SK-N-SH (cell line): Measurements from ENCODE around the gene PKM. TPM values are rescaled to one million over a fixed set of nuclear protein-coding genes. Genes with fewer than 3 reads are reported as not detected.

Experiments used
- CTCF ChIA-PET: fragments of 300-600, 350-600 bp; formaldehyde crosslinking; extraction: SDS; loops from one replicate; lab custom pipeline; 2021; lab: Yijun Ruan, JAX
- POLR2A ChIA-PET: fragments of 350-600 bp; sonication (Branson Sonifier 250); formaldehyde crosslinking; extraction: SDS; loops from one replicate; lab custom pipeline; 2020; ENCODE audit warnings: antibody characterized with exemption, inconsistent platforms; lab: Yijun Ruan, JAX
- DNase-seq: peaks from one replicate; pipeline ENCODE4 v3.0.0; 2012
- H2AFZ ChIP-seq: fragments of 200-600 bp; sonication (generic); 2 replicates; pipeline ENCODE4 v1.8.1; 2016; ENCODE audit warnings: antibody characterized with exemption, mild to moderate bottlenecking, low read depth
- H3F3A ChIP-seq: fragments of 200-600 bp; sonication (generic); replicated peaks from 2 replicates; pipeline ENCODE3; 2016; ENCODE audit warnings: antibody characterized with exemption, mild to moderate bottlenecking; ENCODE audit not compliant: insufficient read depth
- H3K27ac ChIP-seq, 2 experiments: fragments of 200-500 bp in 1 of 2; fragments of 200-600 bp in 1 of 2; sonication (Bioruptor generic) in 1 of 2; sonication (generic), shearing (Covaris generic) in 1 of 2; 2 replicates each; pipeline versions ENCODE4 v1.5.1 to v1.6.1; 2014 to 2016; ENCODE audit warnings: low read depth in 2 of 2, inconsistent platforms in 1 of 2, low read length in 1 of 2, mild to moderate bottlenecking in 1 of 2, mixed read lengths in 1 of 2
- H3K27me3 ChIP-seq: fragments of 200-600 bp; sonication (generic), shearing (Covaris generic); 2 replicates; pipeline ENCODE4 v1.6.1; 2016; ENCODE audit warnings: mixed run types; ENCODE audit not compliant: insufficient read depth
- H3K36me3 ChIP-seq, 2 experiments: fragments of 200-500 bp in 1 of 2; fragments of 200-600 bp in 1 of 2; sonication (Bioruptor generic) in 1 of 2; sonication (generic) in 1 of 2; replicated peaks in 1 of 2; 2 replicates each; pipeline versions ENCODE3 to v1.5.1; 2014 to 2016; ENCODE audit warnings: low read length in 1 of 2, mild to moderate bottlenecking in 1 of 2; ENCODE audit not compliant: insufficient read depth in 2 of 2, control insufficient read depth in 1 of 2
- H3K4me1 ChIP-seq, 2 experiments: fragments of 200-500 bp in 1 of 2; fragments of 200-600 bp in 1 of 2; sonication (Bioruptor generic) in 1 of 2; sonication (generic), shearing (Covaris generic) in 1 of 2; 2 replicates each; pipeline versions ENCODE4 v1.5.1 to v1.6.1; 2014 to 2016; ENCODE audit warnings: low read depth in 1 of 2, low read length in 1 of 2, mixed run types in 1 of 2; ENCODE audit not compliant: insufficient read depth in 2 of 2, control insufficient read depth in 1 of 2
- H3K4me2 ChIP-seq: fragments of 200-600 bp; sonication (generic), shearing (Covaris generic); 2 replicates; pipeline ENCODE4 v1.6.1; 2017; ENCODE audit warnings: mixed run types
- H3K4me3 ChIP-seq, 2 experiments: fragments of 200-500 bp in 1 of 2; fragments of 200-600 bp in 1 of 2; sonication (Bioruptor generic) in 1 of 2; sonication (generic), shearing (Covaris generic) in 1 of 2; 2 replicates each; pipeline versions ENCODE4 v1.5.1 to v1.8.1; 2014 to 2016; ENCODE audit warnings: low read depth in 2 of 2, inconsistent platforms in 1 of 2, low read length in 1 of 2, mild to moderate bottlenecking in 1 of 2, mixed read lengths in 1 of 2, moderate library complexity in 1 of 2
- H3K79me2 ChIP-seq: fragments of 200-600 bp; sonication (generic); 2 replicates; pipeline ENCODE4 v1.8.1; 2017; ENCODE audit warnings: mild to moderate bottlenecking; ENCODE audit not compliant: insufficient read depth
- H3K9ac ChIP-seq: fragments of 200-600 bp; sonication (generic); 2 replicates; pipeline ENCODE4 v1.6.1; 2017; ENCODE audit warnings: mixed run types
- H3K9me2 ChIP-seq: fragments of 200-600 bp; sonication (generic); 2 replicates; pipeline ENCODE4 v1.6.1; 2017; ENCODE audit warnings: mixed run types
- H3K9me3 ChIP-seq: fragments of 200-600 bp; sonication (generic); 2 replicates; pipeline ENCODE4 v1.6.1; 2017; ENCODE audit warnings: mixed run types, mild to moderate bottlenecking, moderate library complexity
- H4K20me1 ChIP-seq: fragments of 200-600 bp; sonication (generic); 2 replicates; pipeline ENCODE4 v1.6.1; 2017; ENCODE audit warnings: mild to moderate bottlenecking, mixed run types; ENCODE audit not compliant: insufficient read depth
- FOSL2 ChIP-seq: IDR thresholded peaks from 2 replicates; pipeline ENCODE4 v1.4.0; 2012; ENCODE audit warnings: low read depth, mild to moderate bottlenecking, moderate library complexity, borderline replicate concordance
- JUND ChIP-seq: IDR thresholded peaks from 2 replicates; pipeline ENCODE4 v1.4.0; 2012
- NFIC ChIP-seq: IDR thresholded peaks from 2 replicates; pipeline ENCODE4 v1.4.0; 2012; ENCODE audit warnings: borderline replicate concordance
- RAD21 ChIP-seq: IDR thresholded peaks from 2 replicates; pipeline ENCODE4 v1.6.1; 2012; ENCODE audit warnings: mild to moderate bottlenecking, low read length
- RCOR1 ChIP-seq: fragments of 150-350 bp; IDR thresholded peaks from 2 replicates; pipeline ENCODE4 v1.6.1; 2017; ENCODE audit warnings: antibody characterized with exemption, low read length
- RXRA ChIP-seq: IDR thresholded peaks from 2 replicates; pipeline ENCODE4 v1.4.0; 2012; ENCODE audit warnings: low read depth, mild to moderate bottlenecking, borderline replicate concordance
- SIN3A ChIP-seq: IDR thresholded peaks from 2 replicates; pipeline ENCODE4 v1.6.1; 2012; ENCODE audit warnings: low read depth, mild to moderate bottlenecking, low read length, moderate library complexity, borderline replicate concordance
- USF2 ChIP-seq: fragments of 150-350 bp; IDR thresholded peaks from 2 replicates; pipeline ENCODE4 v1.6.1; 2017; ENCODE audit warnings: antibody characterized with exemption, low read length, low read depth, borderline replicate concordance
- ZBTB33 ChIP-seq: IDR thresholded peaks from 2 replicates; pipeline ENCODE4 v1.4.0; 2012; ENCODE audit warnings: low read depth, borderline replicate concordance
- WGBS: methylation state at CpG from one replicate; pipeline ENCODE4 v1.1.6; 2017; ENCODE audit warnings: low lambda C conversion rate; 5-methylcytosine and 5-hydroxymethylcytosine counted together
- polyA plus RNA-seq, 3 experiments: library from polyadenylated mRNA; depleted of rRNA; stranded (reverse); fragments of >200 nt; gene quantifications; 2 replicates each; pipeline ENCODE4 v1.2.3, GENCODE V29; 2012
- TF ChIP-seq, protein P1 (sequence below): IDR thresholded peaks from 2 replicates; pipeline ENCODE4; 2012
- TF ChIP-seq, protein P2 (sequence below): IDR thresholded peaks from 2 replicates; pipeline ENCODE4 v1.6.1; 2012; ENCODE audit warnings: mild to moderate bottlenecking, low read depth, low read length, moderate library complexity

The PKM gene
- polyA plus RNA-seq, 1 of the 3 experiments (the other 2 are of a cell fraction), result 1,453 TPM

GRCh38 chr15:72170691-72171090 lies 60.3 kb downstream of the PKM start (continued):
- no peak for TF ChIP-seq ZBTB33
- no peak for TF ChIP-seq JUND
- no peak for TF ChIP-seq RXRA

DNA sequence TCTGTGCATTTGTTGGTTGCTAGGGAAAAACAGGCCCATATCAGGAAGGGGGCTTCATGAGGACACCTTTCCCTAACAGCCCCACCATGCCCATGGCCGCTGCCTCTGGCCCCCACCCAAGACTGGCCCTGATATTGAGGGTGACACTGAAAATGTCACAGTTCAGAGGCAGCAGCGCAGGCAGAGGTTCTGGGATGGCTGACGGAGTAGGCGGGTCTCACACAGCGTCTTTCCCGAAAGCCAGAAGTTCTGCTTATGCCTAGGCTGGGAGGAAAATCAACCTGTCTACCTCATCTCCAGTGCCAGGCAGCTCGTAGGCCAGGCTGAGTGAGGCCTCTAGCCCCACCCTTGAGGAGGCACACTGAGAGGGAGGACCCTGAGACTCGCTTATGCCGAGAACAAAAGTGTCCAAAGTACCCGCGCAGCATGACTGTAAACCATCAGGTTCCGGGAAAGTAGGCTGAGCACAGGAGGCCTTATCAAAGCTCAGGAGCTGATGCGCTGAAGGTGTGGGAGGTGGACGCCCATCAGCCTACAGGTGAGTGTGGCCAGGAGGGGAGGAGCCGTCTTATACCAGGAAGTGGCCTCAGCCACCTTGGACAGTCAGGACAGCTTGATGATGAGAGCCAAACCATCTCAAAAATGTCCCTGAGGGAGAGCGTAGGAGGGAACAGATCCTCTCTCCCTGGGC lies 60.9 kb downstream of the PKM start:
- Histone ChIP-seq H3F3A (no peaks in the 10 kb centered on the region), H3K36me3 (no peaks in the 10 kb centered on the region), H3K27me3 (no peaks in the 10 kb centered on the region), H3K27ac (no peak overlapping the region), H3K4me3 (no peak overlapping the region), H3K4me2 (no peak overlapping the region), H3K9me3 (no peaks in the 10 kb centered on the region), H4K20me1 (no peaks in the 10 kb centered on the region), H3K9me2 (no peaks in the 10 kb centered on the region), H3K4me1 (peaks cover 0 to 6% of the 10 kb centered on the region in 2 experiments; a peak in 1 of 4 replicates), H3K79me2 (no peaks in the 10 kb centered on the region), H3K9ac (no peak overlapping the region), H2AFZ (no peak overlapping the region)
- 87% methylated on average over 10 of the region's 16 CpGs for WGBS
- POLR2A ChIA-PET, result no interaction called here
- DNase-seq, result no peak
- CTCF ChIA-PET, result interaction anchor here (3.5 kb wide), 1 partner anchor 13 kb away, joined by 23 read pairs; no protein-coding TSS in a partner anchor
- no peak for TF ChIP-seq SIN3A
- no peak for TF ChIP-seq RXRA
- TF ChIP-seq, protein P1, sequence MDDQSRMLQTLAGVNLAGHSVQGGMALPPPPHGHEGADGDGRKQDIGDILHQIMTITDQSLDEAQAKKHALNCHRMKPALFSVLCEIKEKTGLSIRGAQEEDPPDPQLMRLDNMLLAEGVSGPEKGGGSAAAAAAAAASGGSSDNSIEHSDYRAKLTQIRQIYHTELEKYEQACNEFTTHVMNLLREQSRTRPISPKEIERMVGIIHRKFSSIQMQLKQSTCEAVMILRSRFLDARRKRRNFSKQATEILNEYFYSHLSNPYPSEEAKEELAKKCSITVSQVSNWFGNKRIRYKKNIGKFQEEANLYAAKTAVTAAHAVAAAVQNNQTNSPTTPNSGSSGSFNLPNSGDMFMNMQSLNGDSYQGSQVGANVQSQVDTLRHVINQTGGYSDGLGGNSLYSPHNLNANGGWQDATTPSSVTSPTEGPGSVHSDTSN, result no peak
- TF ChIP-seq, protein P2, sequence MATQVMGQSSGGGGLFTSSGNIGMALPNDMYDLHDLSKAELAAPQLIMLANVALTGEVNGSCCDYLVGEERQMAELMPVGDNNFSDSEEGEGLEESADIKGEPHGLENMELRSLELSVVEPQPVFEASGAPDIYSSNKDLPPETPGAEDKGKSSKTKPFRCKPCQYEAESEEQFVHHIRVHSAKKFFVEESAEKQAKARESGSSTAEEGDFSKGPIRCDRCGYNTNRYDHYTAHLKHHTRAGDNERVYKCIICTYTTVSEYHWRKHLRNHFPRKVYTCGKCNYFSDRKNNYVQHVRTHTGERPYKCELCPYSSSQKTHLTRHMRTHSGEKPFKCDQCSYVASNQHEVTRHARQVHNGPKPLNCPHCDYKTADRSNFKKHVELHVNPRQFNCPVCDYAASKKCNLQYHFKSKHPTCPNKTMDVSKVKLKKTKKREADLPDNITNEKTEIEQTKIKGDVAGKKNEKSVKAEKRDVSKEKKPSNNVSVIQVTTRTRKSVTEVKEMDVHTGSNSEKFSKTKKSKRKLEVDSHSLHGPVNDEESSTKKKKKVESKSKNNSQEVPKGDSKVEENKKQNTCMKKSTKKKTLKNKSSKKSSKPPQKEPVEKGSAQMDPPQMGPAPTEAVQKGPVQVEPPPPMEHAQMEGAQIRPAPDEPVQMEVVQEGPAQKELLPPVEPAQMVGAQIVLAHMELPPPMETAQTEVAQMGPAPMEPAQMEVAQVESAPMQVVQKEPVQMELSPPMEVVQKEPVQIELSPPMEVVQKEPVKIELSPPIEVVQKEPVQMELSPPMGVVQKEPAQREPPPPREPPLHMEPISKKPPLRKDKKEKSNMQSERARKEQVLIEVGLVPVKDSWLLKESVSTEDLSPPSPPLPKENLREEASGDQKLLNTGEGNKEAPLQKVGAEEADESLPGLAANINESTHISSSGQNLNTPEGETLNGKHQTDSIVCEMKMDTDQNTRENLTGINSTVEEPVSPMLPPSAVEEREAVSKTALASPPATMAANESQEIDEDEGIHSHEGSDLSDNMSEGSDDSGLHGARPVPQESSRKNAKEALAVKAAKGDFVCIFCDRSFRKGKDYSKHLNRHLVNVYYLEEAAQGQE, result no peak
- TF ChIP-seq RCOR1, result no peak
- TF ChIP-seq FOSL2, result no peak
- no peak for TF ChIP-seq NFIC
- TF ChIP-seq JUND, result no peak
- no peak for TF ChIP-seq USF2
- no peak for TF ChIP-seq RAD21
